ENCODE measurements around the gene LCMT2.

Gene LCMT2

DNA sequence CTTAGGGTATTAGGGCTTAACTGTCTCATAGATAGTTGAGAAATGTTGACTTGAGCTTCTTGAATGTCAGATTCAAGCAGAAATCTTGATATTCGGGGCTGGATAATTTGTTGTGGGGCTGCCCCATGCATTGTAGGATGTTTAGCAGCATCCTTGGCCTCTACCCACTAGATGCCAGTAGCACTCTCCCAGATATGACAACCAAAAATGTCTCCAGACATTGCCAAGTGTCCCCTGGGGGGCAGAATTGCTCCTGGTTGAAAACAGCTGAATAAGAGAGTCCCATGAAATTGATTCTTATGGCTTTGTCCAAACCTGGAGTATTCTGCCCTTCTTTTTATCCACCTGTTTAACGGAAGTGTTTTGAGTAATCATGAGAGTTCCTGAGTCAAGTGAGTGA, 15.9 kb upstream of the LCMT2 start:
- no peaks in the 10 kb centered on the region for H3K9me2 ChIP-seq (replicated peaks; ENCODE audit: control insufficient read depth, low read length)
- peaks cover 7% of the 10 kb centered on the region for H3K4me1 ChIP-seq (ENCODE audit: control insufficient read depth, low read length)
- H3K4me2 ChIP-seq (ENCODE audit: low read length) = no peak overlapping the region
- peaks cover 32% of the 10 kb centered on the region for H3K36me3 ChIP-seq (ENCODE audit: control insufficient read depth, low read length)
- H3K4me3 ChIP-seq (ENCODE audit: low read length) = no peak overlapping the region
- no peaks in the 10 kb centered on the region for H4K20me1 ChIP-seq (ENCODE audit: control insufficient read depth, insufficient read depth, low read depth, low read length)
- H3F3A ChIP-seq (ENCODE audit: control insufficient read depth, insufficient read depth) = no peaks in the 10 kb centered on the region
- H3K27ac ChIP-seq (ENCODE audit: low read depth, low read length) = no peak overlapping the region
- H3K79me2 ChIP-seq (ENCODE audit: control insufficient read depth, low read length) = no peaks in the 10 kb centered on the region
- TF ChIP-seq CTCF (IDR thresholded peaks at IDR 0.05; ENCODE audit: low read depth, low read length, poor library complexity, severe bottlenecking) (no peak), EZH2phosphoT487 (IDR thresholded peaks at IDR 0.05; ENCODE audit: borderline replicate concordance, low read length) (no peak)
- no peaks in the 10 kb centered on the region for H3K9me3 ChIP-seq (ENCODE audit: control insufficient read depth, insufficient read depth, low read length)
- H3K27me3 ChIP-seq (ENCODE audit: control insufficient read depth, low read length) = no peaks in the 10 kb centered on the region

- H3K9me2 ChIP-seq (replicated peaks; ENCODE audit: control insufficient read depth, low read length) = no peaks in the 10 kb centered on the region
- peaks cover 32% of the 10 kb centered on the region for H3K36me3 ChIP-seq (ENCODE audit: control insufficient read depth, low read length)
- H3K27ac ChIP-seq (ENCODE audit: low read depth, low read length) = peak overlapping the region; percentile 62
- H3K4me1 ChIP-seq (ENCODE audit: control insufficient read depth, low read length) = peaks cover 33% of the 10 kb centered on the region
- H3K4me2 ChIP-seq (ENCODE audit: low read length) = peak overlapping the region; percentile 50
- H3F3A ChIP-seq (ENCODE audit: control insufficient read depth, insufficient read depth) = no peaks in the 10 kb centered on the region; the same call in 1 of the 2 replicates
- H3K79me2 ChIP-seq (ENCODE audit: control insufficient read depth, low read length) = peaks cover 27% of the 10 kb centered on the region
- no peaks in the 10 kb centered on the region for H4K20me1 ChIP-seq (ENCODE audit: control insufficient read depth, insufficient read depth, low read depth, low read length)
- peak overlapping the region; percentile 72 for H3K4me3 ChIP-seq (ENCODE audit: low read length)
- H3K27me3 ChIP-seq (ENCODE audit: control insufficient read depth, low read length) = no peaks in the 10 kb centered on the region
- no peak for TF ChIP-seq CTCF (IDR thresholded peaks at IDR 0.05; ENCODE audit: low read depth, low read length, poor library complexity, severe bottlenecking)
- TF ChIP-seq EZH2phosphoT487 (IDR thresholded peaks at IDR 0.05; ENCODE audit: borderline replicate concordance, low read length) = no peak
- H3K9me3 ChIP-seq (ENCODE audit: control insufficient read depth, insufficient read depth, low read length) = 0 out of 2 replicates have a peak, but pooled peaks cover 3% of the 10 kb centered on the region
These were observed 361 bp upstream of the LCMT2 start for GRCh38 chr15:43330780-43331087.

- H4K20me1 ChIP-seq (ENCODE audit: control insufficient read depth, insufficient read depth, low read depth, low read length) = no peaks in the 10 kb centered on the region
- no peaks in the 10 kb centered on the region for H3K27me3 ChIP-seq (ENCODE audit: control insufficient read depth, low read length)
- H3K4me3 ChIP-seq (ENCODE audit: low read length) = peak overlapping the region; percentile 72
- peaks cover 29% of the 10 kb centered on the region for H3K36me3 ChIP-seq (ENCODE audit: control insufficient read depth, low read length)
- peak overlapping the region; percentile 50 for H3K4me2 ChIP-seq (ENCODE audit: low read length)
- H3K27ac ChIP-seq (ENCODE audit: low read depth, low read length) = peak overlapping the region; percentile 62
- H3K9me2 ChIP-seq (replicated peaks; ENCODE audit: control insufficient read depth, low read length) = no peaks in the 10 kb centered on the region
- peaks cover 4% of the 10 kb centered on the region; the same call in 1 of the 2 replicates for H3F3A ChIP-seq (ENCODE audit: control insufficient read depth, insufficient read depth)
- 0 out of 2 replicates have a peak, but pooled peaks cover 3% of the 10 kb centered on the region for H3K9me3 ChIP-seq (ENCODE audit: control insufficient read depth, insufficient read depth, low read length)
- H3K79me2 ChIP-seq (ENCODE audit: control insufficient read depth, low read length) = peaks cover 27% of the 10 kb centered on the region
- TF ChIP-seq EZH2phosphoT487 (IDR thresholded peaks at IDR 0.05; ENCODE audit: borderline replicate concordance, low read length) = no peak
- no peak for TF ChIP-seq CTCF (IDR thresholded peaks at IDR 0.05; ENCODE audit: low read depth, low read length, poor library complexity, severe bottlenecking)
- H3K4me1 ChIP-seq (ENCODE audit: control insufficient read depth, low read length) = peaks cover 45% of the 10 kb centered on the region
These were observed 985 bp downstream of the LCMT2 start for GRCh38 chr15:43329217-43329959.
